C4-2B (cell line): ENCODE data around the gene SSH3.
A peak's percentile ranks its signal among the peaks of the same experiment; 100 is the strongest.

Experiments
- H3K27ac ChIP-seq: fragments of 450-650 bp; 2 replicates; pipeline ENCODE4 v1.5.1; 2017
- ZFX ChIP-seq: fragments of 450-650 bp; IDR thresholded peaks from 2 replicates; pipeline ENCODE4 v1.6.1; 2017
- TF ChIP-seq, protein P1 (sequence below): fragments of 450-650 bp; conservative IDR thresholded peaks from 2 replicates; pipeline ENCODE4 v1.5.1; 2017; ENCODE audit warnings: mild to moderate bottlenecking

Gene SSH3

DNA sequence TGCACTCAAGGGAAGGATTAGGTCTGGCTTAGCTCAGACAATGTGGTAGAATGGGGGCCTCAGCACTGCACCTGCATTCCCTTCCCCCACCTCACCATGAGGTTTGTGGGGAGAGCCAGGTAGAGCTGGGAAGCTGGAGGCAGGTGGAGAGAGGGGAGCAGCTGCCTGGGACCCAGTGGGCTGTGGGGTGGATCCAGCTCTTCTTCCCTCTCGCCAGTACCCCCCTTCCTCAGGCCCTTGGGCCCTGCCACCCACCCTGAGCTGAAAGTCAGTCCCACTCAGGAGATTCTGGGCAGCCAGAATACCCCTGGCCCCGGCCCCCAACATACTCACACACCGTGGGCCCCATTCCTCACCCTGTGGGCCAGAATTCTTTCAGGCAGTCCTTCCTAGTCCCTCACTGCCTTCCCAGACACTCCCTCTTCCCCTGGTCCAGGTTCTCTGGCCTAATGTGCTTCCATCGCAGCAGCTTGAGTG, 53.1 kb downstream of the SSH3 start:
- H3K27ac ChIP-seq, result peak overlapping the region; percentile 13
- TF ChIP-seq, protein P1, sequence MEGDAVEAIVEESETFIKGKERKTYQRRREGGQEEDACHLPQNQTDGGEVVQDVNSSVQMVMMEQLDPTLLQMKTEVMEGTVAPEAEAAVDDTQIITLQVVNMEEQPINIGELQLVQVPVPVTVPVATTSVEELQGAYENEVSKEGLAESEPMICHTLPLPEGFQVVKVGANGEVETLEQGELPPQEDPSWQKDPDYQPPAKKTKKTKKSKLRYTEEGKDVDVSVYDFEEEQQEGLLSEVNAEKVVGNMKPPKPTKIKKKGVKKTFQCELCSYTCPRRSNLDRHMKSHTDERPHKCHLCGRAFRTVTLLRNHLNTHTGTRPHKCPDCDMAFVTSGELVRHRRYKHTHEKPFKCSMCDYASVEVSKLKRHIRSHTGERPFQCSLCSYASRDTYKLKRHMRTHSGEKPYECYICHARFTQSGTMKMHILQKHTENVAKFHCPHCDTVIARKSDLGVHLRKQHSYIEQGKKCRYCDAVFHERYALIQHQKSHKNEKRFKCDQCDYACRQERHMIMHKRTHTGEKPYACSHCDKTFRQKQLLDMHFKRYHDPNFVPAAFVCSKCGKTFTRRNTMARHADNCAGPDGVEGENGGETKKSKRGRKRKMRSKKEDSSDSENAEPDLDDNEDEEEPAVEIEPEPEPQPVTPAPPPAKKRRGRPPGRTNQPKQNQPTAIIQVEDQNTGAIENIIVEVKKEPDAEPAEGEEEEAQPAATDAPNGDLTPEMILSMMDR, result no peak
- no peak for TF ChIP-seq ZFX

DNA sequence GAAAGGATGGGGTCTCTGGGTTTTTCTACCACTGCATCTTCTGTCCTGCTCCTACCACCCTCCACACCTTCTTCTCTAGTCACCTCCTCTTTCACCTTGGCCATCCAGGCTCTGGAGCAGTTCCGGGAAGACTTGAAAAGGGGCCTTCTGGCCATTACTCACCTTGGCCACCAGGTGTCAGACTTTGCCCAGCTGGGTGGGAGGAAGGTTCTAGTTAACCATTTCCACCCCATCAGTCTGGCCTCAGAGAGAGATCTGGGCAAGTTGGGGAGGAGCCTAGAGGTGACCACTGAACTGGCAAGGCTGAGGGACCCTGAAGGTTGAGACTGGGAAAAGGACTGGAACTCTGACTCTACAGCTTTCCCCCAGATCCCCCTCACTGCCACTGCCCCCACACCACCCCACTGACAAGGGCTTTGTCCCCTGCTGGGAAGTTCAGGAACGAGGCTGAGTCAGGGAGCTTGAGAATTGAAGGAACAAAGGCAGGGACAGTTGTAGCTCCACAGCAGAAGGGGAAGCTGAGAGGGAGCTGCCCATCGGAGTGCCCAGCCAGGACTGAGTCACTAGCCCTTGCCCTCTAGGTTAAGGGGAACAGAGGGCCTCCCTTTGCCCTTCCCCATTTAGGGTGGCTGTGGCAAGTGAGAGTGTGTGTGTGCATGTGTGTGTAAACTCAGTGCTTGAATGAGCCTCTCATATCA, 53.7 kb downstream of the SSH3 start:
- TF ChIP-seq, protein P1, result peak; percentile 97
- TF ChIP-seq ZFX, result no peak

GRCh38 chr11:67357831-67358670, 54.7 kb downstream of the SSH3 start:
- H3K27ac ChIP-seq, result no peak overlapping the region
- TF ChIP-seq, protein P1, result no peak
- TF ChIP-seq ZFX, result no peak

More for the DNA sequence above, 53.7 kb downstream of the SSH3 start:
- H3K27ac ChIP-seq, result peak overlapping the region; percentile 13
